T-helper 1 cell (primary cell): ENCODE measurements around the gene CMTM1.
A peak's percentile ranks its signal among the peaks of the same experiment; 100 is the strongest.
"Not testable (repeated sequence)": the region's sequence is repeated elsewhere in the genome, so short reads cannot be mapped to it uniquely, and the experiment has no call there.

ENCODE experiments used
- DNase-seq, 5 donors: peaks; one replicate each; pipeline ENCODE4 v3.0.0-alpha.2; 2012 to 2020

CMTM1 gene

GRCh38 chr16:66563574-66564334, 2.5 kb upstream of the CMTM1 start:
- peak in 1 of 5 donors; percentile 61 for DNase-seq

GRCh38 chr16:66567270-66567669, 1.0 kb downstream of the CMTM1 start:
- DNase-seq: not testable (repeated sequence)

GRCh38 chr16:66568355-66568754, 2.1 kb downstream of the CMTM1 start:
- no peak for DNase-seq

- DNase-seq: no peak
These were observed 2.9 kb downstream of the CMTM1 start for GRCh38 chr16:66569131-66569530.

- no peak for DNase-seq
These were observed 3.7 kb downstream of the CMTM1 start for GRCh38 chr16:66569827-66570405.

GRCh38 chr16:66572356-66572755, 6.1 kb downstream of the CMTM1 start:
- no peak for DNase-seq

GRCh38 chr16:66574081-66574480, 7.8 kb downstream of the CMTM1 start:
- DNase-seq: no peak

GRCh38 chr16:66574531-66574930, 8.3 kb downstream of the CMTM1 start:
- no peak for DNase-seq

- no peak for DNase-seq
These were observed 8.8 kb downstream of the CMTM1 start for GRCh38 chr16:66575060-66575459.

- no peak for DNase-seq
These were observed 10.1 kb downstream of the CMTM1 start for GRCh38 chr16:66576296-66576695.

- no peak for DNase-seq
These were observed 12.7 kb downstream of the CMTM1 start, which contains the start of gene CMTM2 for GRCh38 chr16:66578651-66579531. Gene CMTM2, plus strand, starts transcription at chr16:66579463. Its CDS starts 145 bp downstream, at chr16:66579608.

- DNase-seq: no peak
These were observed 14.5 kb downstream of the CMTM1 start for GRCh38 chr16:66580605-66581209.

- DNase-seq: no peak
These were observed 15.2 kb downstream of the CMTM1 start for GRCh38 chr16:66581246-66581952.

- DNase-seq: no peak
These were observed 19.4 kb downstream of the CMTM1 start for GRCh38 chr16:66585481-66586239.

GRCh38 chr16:66587881-66588600, 21.8 kb downstream of the CMTM1 start:
- no peak for DNase-seq

- peak; percentile 30 to 80 (median 53) for DNase-seq
These were observed 22.9 kb downstream of the CMTM1 start for GRCh38 chr16:66588981-66589713.

GRCh38 chr16:66590322-66590721, 24.1 kb downstream of the CMTM1 start:
- peak in 1 of 5 donors; percentile 61 for DNase-seq

- no peak for DNase-seq
These were observed 24.8 kb downstream of the CMTM1 start for GRCh38 chr16:66591018-66591417.

- no peak for DNase-seq
These were observed 26.0 kb downstream of the CMTM1 start for GRCh38 chr16:66592241-66592640.

- no peak for DNase-seq
These were observed 26.6 kb downstream of the CMTM1 start for GRCh38 chr16:66592814-66593213.
